ENCODE results near the gene KRTAP10-11. TPM values are rescaled to one million over a fixed set of nuclear protein-coding genes. Genes with fewer than 3 reads are reported as not detected.

The KRTAP10-11 gene
- polyA plus RNA-seq, 2 of the 4 experiments (the other 2 are of a cell fraction), result not detected

DNA sequence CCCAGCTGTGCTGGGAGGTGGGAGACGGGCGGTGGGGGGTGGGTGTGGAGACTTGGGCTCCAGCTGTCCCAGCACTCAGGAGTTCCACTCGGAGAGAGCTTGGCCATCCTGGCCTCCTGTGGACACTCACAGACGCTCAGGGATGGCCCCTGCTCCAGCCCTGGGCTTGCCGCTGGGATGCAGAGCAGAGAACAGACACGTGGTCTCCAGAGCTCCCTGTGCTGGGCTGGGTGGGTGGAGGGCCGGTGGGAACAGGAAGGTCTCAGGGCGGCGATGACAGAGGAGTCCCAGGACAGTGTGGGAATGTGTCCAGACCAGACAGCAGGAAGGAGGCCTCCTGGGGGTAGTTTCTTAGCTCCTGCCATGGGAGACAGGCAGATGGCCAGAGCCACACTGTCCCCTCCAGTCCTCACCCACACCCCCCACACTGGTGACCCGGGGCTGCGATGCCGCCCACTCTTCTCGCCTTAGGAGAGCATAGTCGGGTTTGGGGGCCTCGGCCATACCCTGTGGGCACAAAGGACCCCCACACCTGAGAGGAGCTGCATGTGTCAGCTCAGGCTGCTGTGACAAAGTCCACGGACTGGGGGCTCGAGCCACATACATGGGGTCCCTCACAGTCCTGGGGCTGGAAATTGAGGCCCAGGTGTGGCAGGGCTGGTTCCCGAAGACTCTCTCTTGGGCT is 17.4 kb upstream of the KRTAP10-11 start:
- ATAC-seq (no peak), DNase-seq (ENCODE audit: low read depth in 1 of 2, low spot score in 1 of 2) (no peak), FAIRE-seq (no peak)
- Histone ChIP-seq H3K27ac (no peak overlapping the region), H3K4me1 (no peaks in the 10 kb centered on the region), H3K9me3 (peaks cover 12% of the 10 kb centered on the region; the same call in 2 of the 3 replicates), H3K4me3 (no peak overlapping the region), H3K4me2 (no peak overlapping the region)
- ChIA-PET POLR2A (no interaction called here), CTCF (no interaction called here)
- TF ChIP-seq CHD2 (IDR thresholded peaks at IDR 0.05; ENCODE audit: low read length, partially characterized antibody) (no peak), NFE2L2 (conservative IDR thresholded peaks at IDR 0.05; ENCODE audit: low read length) (no peak), SREBF2 (IDR thresholded peaks at IDR 0.05) (no peak), FOSB (CRISPR knock-in tag; IDR thresholded peaks at IDR 0.05) (no peak), TP53 (CRISPR knock-in tag; IDR thresholded peaks at IDR 0.05) (no peak), NR3C1 (IDR thresholded peaks at IDR 0.05) (no peak), HOXA7 (CRISPR knock-in tag; IDR thresholded peaks at IDR 0.05) (no peak), EHMT2 (IDR thresholded peaks at IDR 0.05; ENCODE audit: low read depth) (no peak), CBX8 (IDR thresholded peaks at IDR 0.05) (no peak), ZC3H11A (IDR thresholded peaks at IDR 0.05) (no peak), ZSCAN20 (CRISPR knock-in tag; IDR thresholded peaks at IDR 0.05) (no peak), POLR2A (IDR thresholded peaks at IDR 0.05; ENCODE audit: low read length) (no peak), RCOR1 (IDR thresholded peaks at IDR 0.05; ENCODE audit: low read depth, low read length) (no peak), POLR2AphosphoS2 (conservative IDR thresholded peaks at IDR 0.05; ENCODE audit: low read length) (no peak)
- TF ChIP-seq, protein P1, sequence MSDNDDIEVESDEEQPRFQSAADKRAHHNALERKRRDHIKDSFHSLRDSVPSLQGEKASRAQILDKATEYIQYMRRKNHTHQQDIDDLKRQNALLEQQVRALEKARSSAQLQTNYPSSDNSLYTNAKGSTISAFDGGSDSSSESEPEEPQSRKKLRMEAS (IDR thresholded peaks at IDR 0.05), result no peak
- TF ChIP-seq, protein P2, sequence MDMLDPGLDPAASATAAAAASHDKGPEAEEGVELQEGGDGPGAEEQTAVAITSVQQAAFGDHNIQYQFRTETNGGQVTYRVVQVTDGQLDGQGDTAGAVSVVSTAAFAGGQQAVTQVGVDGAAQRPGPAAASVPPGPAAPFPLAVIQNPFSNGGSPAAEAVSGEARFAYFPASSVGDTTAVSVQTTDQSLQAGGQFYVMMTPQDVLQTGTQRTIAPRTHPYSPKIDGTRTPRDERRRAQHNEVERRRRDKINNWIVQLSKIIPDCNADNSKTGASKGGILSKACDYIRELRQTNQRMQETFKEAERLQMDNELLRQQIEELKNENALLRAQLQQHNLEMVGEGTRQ (IDR thresholded peaks at IDR 0.05), result no peak
- TF ChIP-seq, protein P3, sequence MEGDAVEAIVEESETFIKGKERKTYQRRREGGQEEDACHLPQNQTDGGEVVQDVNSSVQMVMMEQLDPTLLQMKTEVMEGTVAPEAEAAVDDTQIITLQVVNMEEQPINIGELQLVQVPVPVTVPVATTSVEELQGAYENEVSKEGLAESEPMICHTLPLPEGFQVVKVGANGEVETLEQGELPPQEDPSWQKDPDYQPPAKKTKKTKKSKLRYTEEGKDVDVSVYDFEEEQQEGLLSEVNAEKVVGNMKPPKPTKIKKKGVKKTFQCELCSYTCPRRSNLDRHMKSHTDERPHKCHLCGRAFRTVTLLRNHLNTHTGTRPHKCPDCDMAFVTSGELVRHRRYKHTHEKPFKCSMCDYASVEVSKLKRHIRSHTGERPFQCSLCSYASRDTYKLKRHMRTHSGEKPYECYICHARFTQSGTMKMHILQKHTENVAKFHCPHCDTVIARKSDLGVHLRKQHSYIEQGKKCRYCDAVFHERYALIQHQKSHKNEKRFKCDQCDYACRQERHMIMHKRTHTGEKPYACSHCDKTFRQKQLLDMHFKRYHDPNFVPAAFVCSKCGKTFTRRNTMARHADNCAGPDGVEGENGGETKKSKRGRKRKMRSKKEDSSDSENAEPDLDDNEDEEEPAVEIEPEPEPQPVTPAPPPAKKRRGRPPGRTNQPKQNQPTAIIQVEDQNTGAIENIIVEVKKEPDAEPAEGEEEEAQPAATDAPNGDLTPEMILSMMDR (IDR thresholded peaks at IDR 0.05), result no peak
- TF ChIP-seq, protein P4, sequence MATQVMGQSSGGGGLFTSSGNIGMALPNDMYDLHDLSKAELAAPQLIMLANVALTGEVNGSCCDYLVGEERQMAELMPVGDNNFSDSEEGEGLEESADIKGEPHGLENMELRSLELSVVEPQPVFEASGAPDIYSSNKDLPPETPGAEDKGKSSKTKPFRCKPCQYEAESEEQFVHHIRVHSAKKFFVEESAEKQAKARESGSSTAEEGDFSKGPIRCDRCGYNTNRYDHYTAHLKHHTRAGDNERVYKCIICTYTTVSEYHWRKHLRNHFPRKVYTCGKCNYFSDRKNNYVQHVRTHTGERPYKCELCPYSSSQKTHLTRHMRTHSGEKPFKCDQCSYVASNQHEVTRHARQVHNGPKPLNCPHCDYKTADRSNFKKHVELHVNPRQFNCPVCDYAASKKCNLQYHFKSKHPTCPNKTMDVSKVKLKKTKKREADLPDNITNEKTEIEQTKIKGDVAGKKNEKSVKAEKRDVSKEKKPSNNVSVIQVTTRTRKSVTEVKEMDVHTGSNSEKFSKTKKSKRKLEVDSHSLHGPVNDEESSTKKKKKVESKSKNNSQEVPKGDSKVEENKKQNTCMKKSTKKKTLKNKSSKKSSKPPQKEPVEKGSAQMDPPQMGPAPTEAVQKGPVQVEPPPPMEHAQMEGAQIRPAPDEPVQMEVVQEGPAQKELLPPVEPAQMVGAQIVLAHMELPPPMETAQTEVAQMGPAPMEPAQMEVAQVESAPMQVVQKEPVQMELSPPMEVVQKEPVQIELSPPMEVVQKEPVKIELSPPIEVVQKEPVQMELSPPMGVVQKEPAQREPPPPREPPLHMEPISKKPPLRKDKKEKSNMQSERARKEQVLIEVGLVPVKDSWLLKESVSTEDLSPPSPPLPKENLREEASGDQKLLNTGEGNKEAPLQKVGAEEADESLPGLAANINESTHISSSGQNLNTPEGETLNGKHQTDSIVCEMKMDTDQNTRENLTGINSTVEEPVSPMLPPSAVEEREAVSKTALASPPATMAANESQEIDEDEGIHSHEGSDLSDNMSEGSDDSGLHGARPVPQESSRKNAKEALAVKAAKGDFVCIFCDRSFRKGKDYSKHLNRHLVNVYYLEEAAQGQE (IDR thresholded peaks at IDR 0.05), result no peak
- TF ChIP-seq, protein P5, sequence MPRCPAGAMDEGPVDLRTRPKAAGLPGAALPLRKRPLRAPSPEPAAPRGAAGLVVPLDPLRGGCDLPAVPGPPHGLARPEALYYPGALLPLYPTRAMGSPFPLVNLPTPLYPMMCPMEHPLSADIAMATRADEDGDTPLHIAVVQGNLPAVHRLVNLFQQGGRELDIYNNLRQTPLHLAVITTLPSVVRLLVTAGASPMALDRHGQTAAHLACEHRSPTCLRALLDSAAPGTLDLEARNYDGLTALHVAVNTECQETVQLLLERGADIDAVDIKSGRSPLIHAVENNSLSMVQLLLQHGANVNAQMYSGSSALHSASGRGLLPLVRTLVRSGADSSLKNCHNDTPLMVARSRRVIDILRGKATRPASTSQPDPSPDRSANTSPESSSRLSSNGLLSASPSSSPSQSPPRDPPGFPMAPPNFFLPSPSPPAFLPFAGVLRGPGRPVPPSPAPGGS (IDR thresholded peaks at IDR 0.05), result no peak
- WGBS (ENCODE audit: missing lambda C conversion rate), result 41% methylated on average over 7 of the region's 18 CpGs

DNA sequence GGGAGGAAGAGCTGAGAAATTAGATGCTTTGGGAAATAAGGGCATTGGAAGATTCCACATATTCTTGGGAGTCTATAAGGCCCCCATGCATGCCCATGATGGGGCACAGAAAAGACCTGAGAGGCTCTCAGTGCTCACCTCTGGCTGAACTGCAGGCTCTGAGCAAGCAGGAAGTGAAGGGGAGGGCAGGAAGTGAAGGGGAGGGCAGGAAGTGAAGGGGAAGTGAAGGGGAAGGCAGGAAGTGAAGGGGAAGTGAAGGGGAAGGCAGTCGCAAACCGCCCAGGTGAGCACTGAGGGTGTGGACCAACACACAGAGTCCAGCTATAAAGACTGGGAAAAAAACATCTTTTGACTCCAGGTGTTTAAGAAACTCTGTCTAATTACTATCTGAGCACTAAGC is 15.8 kb upstream of the KRTAP10-11 start:
- DNase-seq (ENCODE audit: low read depth in 1 of 2, low spot score in 1 of 2), result no peak
- H3K4me3 ChIP-seq, result no peak overlapping the region
- H3K27ac ChIP-seq, result no peak overlapping the region
- 89% methylated on average over 2 of the region's 2 CpGs for WGBS (ENCODE audit: missing lambda C conversion rate)
- no peak for ATAC-seq
- ChIA-PET POLR2A (no interaction called here), CTCF (no interaction called here)
- H3K4me2 ChIP-seq, result no peak overlapping the region
- H3K9me3 ChIP-seq, result peaks cover 6% of the 10 kb centered on the region; the same call in 2 of the 3 replicates
- no peak for FAIRE-seq
- H3K4me1 ChIP-seq, result no peaks in the 10 kb centered on the region
- TF ChIP-seq, protein P6, sequence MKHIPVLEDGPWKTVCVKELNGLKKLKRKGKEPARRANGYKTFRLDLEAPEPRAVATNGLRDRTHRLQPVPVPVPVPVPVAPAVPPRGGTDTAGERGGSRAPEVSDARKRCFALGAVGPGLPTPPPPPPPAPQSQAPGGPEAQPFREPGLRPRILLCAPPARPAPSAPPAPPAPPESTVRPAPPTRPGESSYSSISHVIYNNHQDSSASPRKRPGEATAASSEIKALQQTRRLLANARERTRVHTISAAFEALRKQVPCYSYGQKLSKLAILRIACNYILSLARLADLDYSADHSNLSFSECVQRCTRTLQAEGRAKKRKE (CRISPR knock-in tag; IDR thresholded peaks at IDR 0.05; ENCODE audit: low read depth), result no peak
- TF ChIP-seq POLR2A (IDR thresholded peaks at IDR 0.05; ENCODE audit: low read length) (no peak), MYC (IDR thresholded peaks at IDR 0.05; ENCODE audit: borderline replicate concordance, low read length) (no peak), FOSB (CRISPR knock-in tag; IDR thresholded peaks at IDR 0.05) (no peak), FOXS1 (CRISPR knock-in tag; IDR thresholded peaks at IDR 0.05) (no peak), KDM1A (IDR thresholded peaks at IDR 0.05; ENCODE audit: low read depth) (no peak), TFCP2L1 (CRISPR knock-in tag; IDR thresholded peaks at IDR 0.05) (no peak), EHF (CRISPR knock-in tag; IDR thresholded peaks at IDR 0.05) (no peak)
- TF ChIP-seq, protein P5 (IDR thresholded peaks at IDR 0.05), result no peak
- TF ChIP-seq, protein P7, sequence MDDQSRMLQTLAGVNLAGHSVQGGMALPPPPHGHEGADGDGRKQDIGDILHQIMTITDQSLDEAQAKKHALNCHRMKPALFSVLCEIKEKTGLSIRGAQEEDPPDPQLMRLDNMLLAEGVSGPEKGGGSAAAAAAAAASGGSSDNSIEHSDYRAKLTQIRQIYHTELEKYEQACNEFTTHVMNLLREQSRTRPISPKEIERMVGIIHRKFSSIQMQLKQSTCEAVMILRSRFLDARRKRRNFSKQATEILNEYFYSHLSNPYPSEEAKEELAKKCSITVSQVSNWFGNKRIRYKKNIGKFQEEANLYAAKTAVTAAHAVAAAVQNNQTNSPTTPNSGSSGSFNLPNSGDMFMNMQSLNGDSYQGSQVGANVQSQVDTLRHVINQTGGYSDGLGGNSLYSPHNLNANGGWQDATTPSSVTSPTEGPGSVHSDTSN (IDR thresholded peaks at IDR 0.05), result no peak
- TF ChIP-seq, protein P2 (IDR thresholded peaks at IDR 0.05), result no peak

Measured in A549 (cell line).